OCI-LY1 (cell line): Measurements from ENCODE around the gene CBFA2T3.

Experiments used
- CTCF ChIP-seq: fragments of 200-600 bp; sonication (generic), shearing (Covaris generic); IDR thresholded peaks from 2 replicates; pipeline ENCODE4 v1.5.1; 2017; ENCODE audit warnings: mild to moderate bottlenecking, antibody characterized with exemption, low read length, moderate library complexity, mixed read lengths
- EZH2 ChIP-seq: fragments of 200-600 bp; sonication (generic), shearing (Covaris generic); IDR thresholded peaks from 2 replicates; pipeline ENCODE4 v1.8.0; 2017; ENCODE audit warnings: borderline replicate concordance, mixed run types, mild to moderate bottlenecking, antibody characterized with exemption, low read length, moderate library complexity, mixed read lengths

- TF ChIP-seq CTCF (no peak), EZH2 (no peak)
Observed at GRCh38 chr16:88957433-88957767, 19.6 kb downstream of the CBFA2T3 start.
